ENCODE measurements around the gene TMEM179.

Gene TMEM179

GRCh38 chr14:104554608-104555429 is 49.8 kb downstream of the TMEM179 start:
- DNase-seq, result no peak

GRCh38 chr14:104554088-104554607 is 50.4 kb downstream of the TMEM179 start:
- no peak for DNase-seq

- DNase-seq, result no peak
Measured at GRCh38 chr14:104553166-104554087, 51.1 kb downstream of the TMEM179 start.

GRCh38 chr14:104552738-104553125 is 51.8 kb downstream of the TMEM179 start:
- DNase-seq, result no peak

- no peak for DNase-seq
Measured at GRCh38 chr14:104551851-104552737, 52.5 kb downstream of the TMEM179 start.

GRCh38 chr14:104550861-104551728 is 53.5 kb downstream of the TMEM179 start:
- DNase-seq, result no peak

GRCh38 chr14:104550340-104550860 is 54.2 kb downstream of the TMEM179 start:
- no peak for DNase-seq

GRCh38 chr14:104549536-104550339 is 54.8 kb downstream of the TMEM179 start:
- no peak for DNase-seq

GRCh38 chr14:104548802-104549535 is 55.6 kb downstream of the TMEM179 start:
- no peak for DNase-seq

GRCh38 chr14:104547998-104548700 is 56.4 kb downstream of the TMEM179 start:
- DNase-seq, result no peak

- DNase-seq, result no peak
Measured at GRCh38 chr14:104547310-104547997, 57.1 kb downstream of the TMEM179 start.

GRCh38 chr14:104546591-104547309 is 57.8 kb downstream of the TMEM179 start:
- DNase-seq, result no peak

- DNase-seq, result no peak
Measured at GRCh38 chr14:104545942-104546501, 58.5 kb downstream of the TMEM179 start.

GRCh38 chr14:104545151-104545941 is 59.2 kb downstream of the TMEM179 start:
- DNase-seq, result no peak

- DNase-seq, result no peak
Measured at GRCh38 chr14:104544362-104544961, 60.1 kb downstream of the TMEM179 start.
